AG08396 (cell line): Measurements from ENCODE around the gene ZNF620.
"Not testable (repeated sequence)": the region's sequence is repeated elsewhere in the genome, so short reads cannot be mapped to it uniquely, and the experiment has no call there.

Experiments
- DNase-seq: peaks from one replicate; pipeline ENCODE4 v3.0.0; 2012; ENCODE audit warnings: low spot score, mixed read lengths

The ZNF620 gene

DNA sequence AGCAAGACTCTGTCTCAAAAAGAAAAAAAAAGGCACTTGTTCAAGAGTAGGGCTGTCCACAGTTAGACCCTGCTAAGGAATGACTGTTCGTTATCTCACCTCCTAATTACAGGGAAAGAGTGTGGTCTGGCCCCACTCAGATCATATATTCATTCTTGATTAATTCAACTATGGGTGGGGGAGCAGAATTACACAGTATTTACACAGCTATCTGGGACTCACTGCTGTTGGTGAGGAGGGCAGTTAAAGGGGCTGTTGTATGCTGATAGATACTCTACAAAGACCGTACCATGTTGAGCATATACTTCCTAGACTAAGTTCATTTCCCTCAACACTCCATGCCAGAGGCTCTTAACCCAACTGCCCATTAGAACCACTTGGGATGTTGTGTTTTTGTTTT, 3.8 kb upstream of the ZNF620 start:
- DNase-seq = no peak

DNA sequence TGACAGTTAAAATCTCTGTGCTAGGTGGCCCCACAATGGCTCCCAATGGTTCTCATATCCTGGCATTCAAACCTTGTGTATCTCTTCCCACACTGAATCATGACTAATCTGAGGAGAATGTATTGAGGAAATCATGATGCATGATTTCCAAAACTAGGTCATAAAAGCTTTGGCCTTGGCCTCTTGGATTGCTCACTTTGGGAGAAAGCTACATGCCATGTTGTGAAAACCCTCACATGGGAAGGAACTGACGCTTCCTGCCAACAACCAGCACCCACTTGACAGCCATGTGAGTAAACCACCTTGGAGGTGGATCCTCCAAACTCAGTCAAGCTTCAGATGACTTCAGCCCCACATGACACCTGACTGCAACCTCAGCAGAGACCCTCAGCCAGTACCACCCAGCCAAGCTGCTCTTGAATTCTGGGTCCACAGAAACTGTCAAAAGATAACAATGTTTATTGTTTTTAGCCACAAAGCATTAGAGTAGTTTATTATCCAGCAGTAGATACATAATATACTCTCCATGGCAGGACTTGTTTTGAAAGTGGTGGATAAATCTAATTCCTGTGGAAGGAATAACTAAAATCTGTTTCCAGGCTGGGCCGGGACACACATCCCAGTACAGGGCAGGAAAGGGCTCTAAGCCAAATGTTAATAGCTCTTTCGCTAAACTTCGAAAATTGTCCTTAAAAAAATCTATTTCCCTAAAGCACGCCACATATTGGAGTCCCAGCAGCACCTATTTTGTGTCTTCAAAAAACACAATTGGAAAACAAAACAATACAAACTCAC, 1.0 kb upstream of the ZNF620 start:
- DNase-seq = peak; percentile 76

DNA sequence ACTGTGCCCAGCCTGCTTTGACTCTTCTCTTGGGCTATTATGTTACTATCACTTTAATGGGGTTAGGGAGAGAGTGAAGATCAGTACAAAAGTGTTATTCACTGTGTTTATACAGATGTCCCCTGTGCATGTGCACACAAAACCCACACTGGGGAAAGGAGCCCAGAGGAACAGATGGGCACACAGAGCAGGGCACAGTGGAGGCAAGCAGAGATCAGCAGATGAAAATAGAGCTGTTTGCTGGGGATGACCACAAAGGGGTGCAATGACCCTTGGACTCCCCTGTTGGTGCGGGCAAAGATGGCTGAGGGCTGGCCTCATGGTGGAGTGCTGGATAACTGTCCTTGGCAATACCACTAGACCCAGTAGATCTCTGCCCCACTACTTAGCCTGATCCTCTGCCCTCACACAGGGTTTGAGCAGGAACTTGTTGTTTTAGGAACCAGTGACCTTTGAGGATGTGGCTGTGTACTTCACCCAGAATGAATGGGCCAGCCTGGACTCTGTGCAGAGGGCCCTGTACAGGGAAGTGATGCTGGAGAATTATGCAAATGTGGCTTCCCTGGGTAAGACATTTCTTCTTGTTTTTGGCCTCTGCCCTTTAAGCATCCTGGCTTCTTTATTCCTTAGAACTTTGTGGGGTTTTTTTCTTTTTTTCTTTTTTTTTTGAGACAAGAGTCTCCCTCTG, 5.3 kb downstream of the ZNF620 start:
- no peak for DNase-seq

DNA sequence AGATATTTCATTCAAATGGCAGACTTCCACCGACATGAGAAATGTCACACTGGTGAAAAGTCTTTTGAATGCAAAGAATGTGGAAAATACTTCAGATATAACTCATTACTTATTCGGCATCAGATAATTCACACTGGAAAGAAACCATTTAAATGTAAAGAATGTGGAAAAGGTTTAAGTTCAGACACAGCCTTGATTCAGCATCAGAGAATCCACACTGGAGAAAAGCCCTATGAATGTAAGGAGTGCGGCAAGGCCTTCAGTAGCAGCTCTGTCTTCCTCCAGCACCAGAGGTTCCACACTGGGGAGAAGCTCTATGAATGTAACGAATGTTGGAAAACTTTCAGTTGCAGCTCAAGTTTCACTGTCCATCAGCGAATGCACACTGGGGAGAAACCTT, 10.4 kb downstream of the ZNF620 start:
- no peak for DNase-seq

DNA sequence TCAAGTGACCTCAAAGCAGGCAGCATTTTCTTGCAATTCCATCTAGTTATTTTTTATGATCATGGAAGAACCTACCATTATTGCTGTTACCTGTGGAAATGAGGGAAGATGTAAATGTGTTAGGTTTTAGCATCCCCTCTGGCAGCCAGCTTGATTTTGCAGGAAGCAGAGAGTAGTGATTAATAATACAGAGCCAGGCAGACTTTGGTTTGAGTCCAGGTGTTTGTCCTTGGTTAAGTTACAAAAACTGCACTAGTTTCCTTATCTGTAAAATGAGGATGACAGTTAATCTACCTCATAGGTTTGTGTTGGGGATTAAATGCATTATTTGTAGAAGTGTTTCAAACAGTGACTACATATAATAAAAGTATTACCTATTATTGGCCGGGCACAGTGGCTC, 12.2 kb downstream of the ZNF620 start:
- DNase-seq = no peak

DNA sequence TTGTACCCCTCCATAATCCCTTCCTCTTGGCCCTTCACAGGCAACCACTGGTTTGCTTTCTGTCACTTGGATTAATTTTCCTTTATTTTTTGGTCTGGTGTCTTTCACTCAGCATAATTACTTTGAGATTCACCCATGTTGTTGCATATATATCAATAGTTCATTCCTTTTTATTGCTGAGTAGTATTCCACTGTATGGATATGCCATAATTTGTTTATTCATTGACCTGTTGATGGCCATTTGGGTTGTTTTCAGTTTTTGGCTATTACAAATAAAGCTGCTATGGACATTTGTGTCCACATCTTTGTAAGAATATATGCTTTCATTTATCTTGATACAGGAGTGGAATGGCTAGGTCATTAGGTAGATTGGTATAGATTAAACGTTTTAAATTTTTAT, 13.0 kb downstream of the ZNF620 start:
- DNase-seq = no peak

DNA sequence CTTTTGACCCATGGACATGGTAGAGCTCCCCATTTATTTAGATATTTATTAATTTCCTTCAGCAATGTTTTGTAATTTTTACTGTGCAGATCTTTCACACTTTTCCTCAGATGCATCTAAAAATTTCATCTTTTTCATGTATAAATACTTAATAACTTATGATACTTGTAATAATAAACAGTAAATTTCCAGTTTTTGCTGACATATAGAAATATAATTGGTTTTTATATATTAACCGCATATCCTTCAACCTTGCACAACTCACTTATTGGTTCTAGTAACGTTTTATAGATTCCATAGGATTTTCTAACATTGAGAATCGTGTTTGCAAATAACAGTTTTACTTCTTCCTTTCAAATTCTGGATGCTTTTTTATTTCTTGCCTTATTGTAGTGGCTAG, 15.4 kb downstream of the ZNF620 start:
- no peak for DNase-seq

DNA sequence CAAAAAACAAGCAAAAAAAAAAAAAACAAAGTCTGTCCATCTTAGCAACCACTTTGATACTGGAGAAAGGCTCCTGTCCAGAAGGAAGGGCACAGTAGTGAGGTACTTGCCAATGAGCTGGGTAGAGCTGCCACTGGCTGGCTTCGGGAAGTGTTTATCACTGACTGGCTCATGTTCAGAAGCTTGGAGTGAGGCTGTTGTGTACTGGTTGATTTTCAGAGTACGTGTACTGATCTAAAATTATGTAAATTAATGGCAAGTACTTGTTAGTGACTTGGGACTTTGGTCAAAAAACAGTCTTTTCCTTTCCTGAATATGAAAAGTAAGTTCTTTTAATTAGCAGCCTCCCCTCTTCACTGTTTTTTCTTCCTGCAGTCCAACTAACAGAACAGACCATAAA, 17.9 kb downstream of the ZNF620 start:
- DNase-seq = no peak

DNA sequence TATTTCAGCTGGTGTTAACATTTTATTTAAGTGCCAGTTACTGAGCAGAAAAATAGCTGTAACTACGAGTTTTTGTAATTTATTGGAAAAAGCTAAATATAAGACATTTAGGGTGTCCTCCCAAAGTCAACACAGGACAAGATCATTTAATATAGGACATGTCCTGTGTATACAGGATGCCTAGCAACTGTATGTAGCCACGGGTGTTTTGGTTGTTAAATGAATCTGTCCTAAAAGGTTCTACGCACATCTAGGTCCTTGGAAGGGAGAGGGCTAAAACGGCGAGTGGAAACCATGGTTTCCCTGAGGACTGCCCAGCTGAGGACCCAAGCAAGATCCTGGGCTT, 18.4 kb downstream of the ZNF620 start:
- DNase-seq = no peak

DNA sequence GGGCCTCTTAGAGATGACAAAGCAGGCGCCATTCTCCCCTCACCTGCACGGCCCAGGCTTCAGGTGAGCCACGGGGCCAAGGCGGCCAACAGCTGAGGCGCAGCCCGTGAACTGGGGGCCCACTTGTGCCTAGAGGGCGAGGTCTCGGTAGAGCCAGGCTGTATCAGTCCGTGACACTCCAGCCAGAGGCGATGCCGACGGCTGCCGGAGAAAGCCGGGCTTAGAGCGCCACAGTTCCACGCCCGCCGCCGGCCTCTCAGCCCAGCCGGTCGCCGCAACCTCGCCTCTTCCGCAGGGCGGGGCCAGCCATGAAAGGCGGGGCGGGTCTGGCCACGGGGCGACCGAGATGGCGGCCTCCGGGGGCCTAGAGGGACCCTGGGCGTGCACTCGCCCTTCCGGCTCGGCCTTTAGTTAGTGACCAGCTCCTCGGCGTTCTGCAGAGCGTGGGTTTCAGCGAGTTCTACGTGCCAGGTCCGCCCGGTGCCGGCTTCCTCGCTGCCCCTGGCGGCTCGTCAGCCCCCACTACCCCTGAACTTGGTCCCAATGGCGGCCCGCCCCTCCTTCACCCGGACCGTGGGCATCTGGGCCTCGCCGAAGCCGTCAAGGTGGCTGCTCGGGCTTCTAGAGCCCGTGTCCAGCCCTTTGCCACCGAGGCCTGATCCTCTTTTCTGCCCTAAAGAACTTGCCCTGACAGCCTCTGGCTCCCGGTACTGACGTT, 18.9 kb downstream of the ZNF620 start, which contains the start of gene ZNF621:
TSS of gene ZNF621 (plus strand) at position 393 of the 718 bp plus-strand sequence. CDS start 881 bp downstream, outside the sequence.
- DNase-seq = peak; percentile 94

DNA sequence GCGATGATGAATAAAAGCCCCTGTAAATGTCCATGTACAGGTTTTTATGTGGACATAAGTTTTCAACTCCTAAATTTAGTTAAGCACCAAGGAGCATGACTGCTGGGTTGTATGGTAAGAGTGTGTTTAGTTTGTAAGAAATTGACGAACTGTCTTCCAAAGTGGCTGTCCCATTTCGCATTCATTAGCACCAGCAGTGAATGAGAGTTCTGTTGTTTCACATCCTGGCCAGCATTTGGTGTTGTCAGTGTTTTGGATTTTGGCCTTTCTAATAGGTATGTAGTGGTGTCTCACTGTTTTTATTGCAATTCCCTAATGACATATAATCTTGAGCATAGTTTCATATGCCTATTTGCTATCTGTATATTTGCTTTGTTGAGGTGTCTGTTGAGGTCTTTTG, 22.6 kb downstream of the ZNF620 start:
- no peak for DNase-seq

DNA sequence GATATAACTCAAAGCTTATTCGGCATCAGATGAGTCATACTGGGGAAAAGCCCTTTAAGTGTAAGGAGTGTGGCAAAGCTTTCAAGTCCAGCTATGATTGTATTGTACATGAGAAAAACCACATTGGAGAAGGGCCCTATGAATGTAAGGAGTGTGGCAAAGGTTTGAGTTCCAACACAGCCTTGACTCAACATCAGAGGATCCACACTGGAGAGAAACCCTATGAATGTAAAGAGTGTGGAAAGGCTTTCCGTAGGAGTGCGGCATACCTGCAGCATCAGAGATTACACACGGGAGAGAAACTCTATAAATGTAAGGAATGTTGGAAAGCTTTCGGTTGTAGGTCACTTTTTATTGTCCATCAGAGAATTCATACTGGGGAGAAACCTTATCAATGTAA, 26.4 kb downstream of the ZNF620 start:
- DNase-seq = no peak

DNA sequence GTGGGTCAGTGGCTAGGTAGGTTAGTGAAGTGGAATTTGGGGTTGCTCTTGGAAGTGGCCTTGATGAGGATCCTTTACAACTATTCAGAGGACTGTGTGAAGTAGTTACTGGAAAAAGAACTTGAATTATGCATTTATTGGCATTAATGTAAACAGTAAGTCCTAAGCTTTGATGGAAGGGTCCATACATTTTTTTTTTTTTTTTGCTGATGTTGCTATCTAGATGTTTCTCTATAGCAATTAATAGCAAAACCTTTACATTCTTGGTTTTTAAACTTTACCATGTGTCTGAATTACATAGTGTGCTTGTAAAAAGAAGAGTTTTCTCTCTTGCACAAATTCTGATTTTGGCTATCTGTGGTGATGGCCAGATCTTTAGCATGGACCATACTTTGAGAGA, 28.4 kb downstream of the ZNF620 start:
- DNase-seq = no peak

DNA sequence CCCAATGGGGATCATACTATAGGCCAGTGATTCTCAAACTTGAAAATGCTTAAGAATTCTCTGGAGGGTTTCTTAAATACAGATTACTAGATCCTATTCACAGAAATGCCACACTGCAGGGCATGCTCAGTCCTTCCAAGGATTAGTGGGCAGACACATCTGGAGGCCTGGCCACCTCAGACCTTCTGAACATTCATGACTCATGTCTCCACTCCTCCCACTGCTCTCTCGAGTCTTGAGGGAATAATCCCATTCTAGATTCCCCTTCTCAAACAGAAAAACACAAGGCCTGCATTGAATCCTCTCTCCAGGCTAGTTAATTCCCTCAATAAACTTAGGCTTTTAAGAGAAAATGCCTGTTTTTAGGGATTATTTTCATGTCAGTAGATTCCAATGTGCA, 41.0 kb downstream of the ZNF620 start:
- DNase-seq = peak; percentile 57

DNA sequence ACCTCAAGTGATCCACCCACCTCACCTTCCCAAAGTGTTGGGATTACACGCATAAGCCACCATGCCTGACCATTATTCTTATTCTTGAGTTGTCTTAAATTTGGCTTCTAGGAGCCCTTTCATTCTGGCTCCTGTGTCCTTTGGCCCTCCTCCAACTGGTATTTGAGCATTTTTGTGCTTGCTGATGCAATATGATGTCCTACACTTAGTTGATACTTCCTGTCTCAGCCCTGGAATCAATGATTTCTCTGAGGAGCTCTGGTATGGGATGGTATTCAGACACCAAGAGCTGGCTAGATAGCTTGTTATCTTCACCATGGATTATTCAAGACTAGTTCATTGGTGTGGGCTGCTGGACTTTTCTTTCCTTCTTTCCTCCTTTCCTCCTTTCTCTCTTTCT, 44.3 kb downstream of the ZNF620 start:
- DNase-seq = no peak

DNA sequence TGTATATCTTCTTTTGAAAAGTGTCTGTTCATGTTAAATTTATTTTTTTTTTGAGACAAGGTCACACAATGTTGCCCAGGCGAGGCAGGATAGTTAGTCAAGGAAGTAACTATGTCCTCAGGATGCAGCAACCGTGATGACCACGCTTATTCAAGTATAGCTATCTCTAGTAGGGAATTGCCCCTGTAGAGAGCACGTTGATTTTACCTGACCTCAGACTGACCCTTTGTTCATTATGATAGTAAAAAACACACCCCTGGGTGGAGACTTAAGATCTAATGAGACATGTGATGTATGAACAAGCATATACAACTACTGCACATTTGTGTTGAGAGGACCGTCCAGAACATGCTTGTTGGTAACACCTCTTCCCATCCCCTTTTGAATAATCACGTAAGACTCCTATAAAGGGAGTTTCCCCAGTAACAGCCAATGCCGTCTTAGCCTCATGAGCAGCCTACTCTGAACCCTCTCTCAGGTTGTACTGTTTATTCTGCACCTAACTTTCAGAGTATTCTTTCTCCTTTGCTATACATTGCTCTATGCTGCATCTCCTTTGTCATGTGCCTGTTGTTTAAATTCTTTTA, 51.8 kb downstream of the ZNF620 start:
- no peak for DNase-seq

DNA sequence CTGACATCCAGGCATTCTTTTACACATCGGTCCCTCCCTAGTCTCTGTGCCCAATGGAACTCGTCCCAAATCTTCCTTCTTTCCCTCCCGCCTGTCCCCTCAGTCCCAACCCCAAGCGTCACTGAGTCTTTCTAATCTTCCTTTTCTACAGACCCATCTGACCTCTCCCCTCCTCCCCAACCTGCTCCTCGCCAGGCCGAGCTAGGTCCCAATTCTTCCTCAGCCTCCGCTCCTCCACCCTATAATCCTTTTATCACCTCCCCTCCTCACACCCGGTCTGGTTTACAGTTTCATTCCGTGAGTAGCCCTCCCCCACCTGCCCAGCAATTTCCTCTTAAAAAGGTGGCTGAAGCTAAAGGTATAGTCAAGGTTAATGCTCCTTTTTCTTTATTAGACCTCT, 56.6 kb downstream of the ZNF620 start:
- not testable (repeated sequence) for DNase-seq

DNA sequence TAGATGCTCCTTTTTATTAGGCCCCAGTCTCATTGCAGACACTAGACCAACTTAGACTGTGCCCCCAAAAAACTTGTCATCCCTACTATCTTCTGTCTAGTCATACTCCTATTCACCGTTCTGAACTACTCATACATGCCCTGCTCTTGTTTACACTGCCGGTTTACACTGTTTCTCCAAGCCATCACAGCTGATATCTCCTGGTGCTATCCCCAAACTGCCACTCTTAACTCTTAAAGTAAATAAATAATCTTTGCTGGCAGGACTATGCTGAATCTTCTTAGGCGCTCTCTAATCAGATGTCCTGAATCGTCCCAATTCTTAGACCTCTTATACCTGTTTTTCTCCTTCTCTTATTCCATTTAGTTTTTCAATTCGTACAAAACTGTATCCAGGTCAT, 59.8 kb downstream of the ZNF620 start:
- DNase-seq = not testable (repeated sequence)

DNA sequence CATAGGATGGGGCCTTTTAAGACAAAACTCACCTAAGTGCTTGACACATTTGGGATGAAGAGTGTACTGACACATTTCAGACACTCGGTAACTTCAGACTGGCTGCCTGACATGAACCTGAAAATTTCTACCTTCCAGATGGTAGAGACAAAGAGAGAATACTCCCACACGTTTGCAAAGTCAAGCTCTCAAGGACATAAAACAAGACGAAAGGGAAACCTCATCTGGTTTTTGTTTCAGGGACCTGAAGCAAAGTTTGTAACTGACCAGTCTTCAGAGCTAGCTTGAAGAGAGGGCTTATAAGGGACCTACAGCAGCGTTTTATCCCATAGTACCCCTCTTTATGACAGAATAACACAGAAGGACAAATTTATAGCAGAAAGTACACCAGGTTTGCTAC, 60.9 kb downstream of the ZNF620 start:
- DNase-seq = no peak
